ENCODE results near the gene SLC27A5. TPM values are rescaled to one million over a fixed set of nuclear protein-coding genes. Genes with fewer than 3 reads are reported as not detected.

Gene SLC27A5
- total RNA-seq, 1 donor from 2014 or later = not detected

DNA sequence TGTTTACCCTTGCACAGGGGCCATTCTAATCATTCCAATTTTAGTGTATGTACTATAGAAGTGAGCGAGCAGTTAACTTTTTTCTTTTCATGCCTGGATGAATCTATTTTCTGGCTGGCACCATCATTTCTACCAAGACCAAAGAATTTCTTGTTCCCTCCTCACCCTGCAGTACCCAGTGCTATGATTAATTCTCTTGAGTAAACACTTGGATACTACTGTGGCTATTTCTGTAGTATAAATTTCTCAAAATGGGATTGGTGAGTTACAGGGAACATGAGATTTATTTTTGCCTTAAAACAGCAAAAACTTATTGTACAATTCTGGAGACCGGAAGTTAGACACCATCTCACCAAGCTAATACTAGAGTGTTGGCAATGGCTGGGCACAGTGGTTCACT lies 28.0 kb downstream of the SLC27A5 start:
- H3K27me3 ChIP-seq = no peaks in the 10 kb centered on the region
- intact Hi-C loops (cut with DNase I) = no loop called here
- peaks cover 20 to 24% of the 10 kb centered on the region in 2 donors for H3K36me3 ChIP-seq
- peak overlapping the region; percentile 62 to 77 for H3K27ac ChIP-seq
- peaks cover 4 to 12% of the 10 kb centered on the region in 2 donors for H3K4me1 ChIP-seq
- H3K9me3 ChIP-seq = no peaks in the 10 kb centered on the region
- DNase-seq (ENCODE audit: low spot score in 2 of 2) = no peak
- no peak overlapping the region for H3K4me3 ChIP-seq
- TF ChIP-seq, protein P1, sequence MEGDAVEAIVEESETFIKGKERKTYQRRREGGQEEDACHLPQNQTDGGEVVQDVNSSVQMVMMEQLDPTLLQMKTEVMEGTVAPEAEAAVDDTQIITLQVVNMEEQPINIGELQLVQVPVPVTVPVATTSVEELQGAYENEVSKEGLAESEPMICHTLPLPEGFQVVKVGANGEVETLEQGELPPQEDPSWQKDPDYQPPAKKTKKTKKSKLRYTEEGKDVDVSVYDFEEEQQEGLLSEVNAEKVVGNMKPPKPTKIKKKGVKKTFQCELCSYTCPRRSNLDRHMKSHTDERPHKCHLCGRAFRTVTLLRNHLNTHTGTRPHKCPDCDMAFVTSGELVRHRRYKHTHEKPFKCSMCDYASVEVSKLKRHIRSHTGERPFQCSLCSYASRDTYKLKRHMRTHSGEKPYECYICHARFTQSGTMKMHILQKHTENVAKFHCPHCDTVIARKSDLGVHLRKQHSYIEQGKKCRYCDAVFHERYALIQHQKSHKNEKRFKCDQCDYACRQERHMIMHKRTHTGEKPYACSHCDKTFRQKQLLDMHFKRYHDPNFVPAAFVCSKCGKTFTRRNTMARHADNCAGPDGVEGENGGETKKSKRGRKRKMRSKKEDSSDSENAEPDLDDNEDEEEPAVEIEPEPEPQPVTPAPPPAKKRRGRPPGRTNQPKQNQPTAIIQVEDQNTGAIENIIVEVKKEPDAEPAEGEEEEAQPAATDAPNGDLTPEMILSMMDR (IDR thresholded peaks at IDR 0.05) = no peak

- Histone ChIP-seq H3K36me3 (peaks cover 21 to 24% of the 10 kb centered on the region in 2 donors), H3K27ac (peak overlapping the region in 1 of 2 donors; percentile 32), H3K4me3 (no peak overlapping the region), H3K9me3 (no peaks in the 10 kb centered on the region), H3K27me3 (no peaks in the 10 kb centered on the region), H3K4me1 (peaks cover 4 to 12% of the 10 kb centered on the region in 2 donors)
- intact Hi-C loops (cut with DNase I) = no loop called here
- no peak for DNase-seq (ENCODE audit: low spot score in 2 of 2)
- TF ChIP-seq, protein P1 (IDR thresholded peaks at IDR 0.05) = no peak
Measured at GRCh38 chr19:58482372-58482771, 29.4 kb downstream of the SLC27A5 start.

DNA sequence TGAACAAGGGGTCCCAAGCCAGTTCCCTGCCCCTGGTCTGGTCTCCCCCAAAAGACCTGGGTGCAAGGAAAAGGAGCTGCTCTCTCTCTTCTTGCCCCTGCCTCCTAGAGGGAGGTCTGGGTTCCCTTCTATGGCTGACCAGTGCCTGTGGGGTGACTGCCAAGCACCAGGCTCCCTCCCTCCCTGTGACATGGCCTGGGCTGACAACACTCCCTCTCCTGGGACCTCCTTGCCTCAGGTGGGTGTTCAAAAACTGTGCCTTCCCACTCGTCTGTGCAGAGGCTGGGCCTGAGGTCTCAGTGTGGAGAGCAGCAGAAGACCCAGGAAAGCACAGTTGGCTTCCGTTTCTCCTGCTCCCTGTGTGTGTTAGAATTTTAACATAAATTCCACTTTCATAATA lies 31.0 kb downstream of the SLC27A5 start:
- Histone ChIP-seq H3K9me3 (no peaks in the 10 kb centered on the region), H3K27ac (no peak overlapping the region), H3K4me1 (peaks cover 4 to 20% of the 10 kb centered on the region in 2 donors), H3K36me3 (peaks cover 21 to 24% of the 10 kb centered on the region in 2 donors), H3K27me3 (no peaks in the 10 kb centered on the region), H3K4me3 (no peak overlapping the region)
- intact Hi-C loops (cut with DNase I) = no loop called here
- no peak for DNase-seq (ENCODE audit: low spot score in 2 of 2)
- TF ChIP-seq, protein P1 (IDR thresholded peaks at IDR 0.05) = no peak

DNA sequence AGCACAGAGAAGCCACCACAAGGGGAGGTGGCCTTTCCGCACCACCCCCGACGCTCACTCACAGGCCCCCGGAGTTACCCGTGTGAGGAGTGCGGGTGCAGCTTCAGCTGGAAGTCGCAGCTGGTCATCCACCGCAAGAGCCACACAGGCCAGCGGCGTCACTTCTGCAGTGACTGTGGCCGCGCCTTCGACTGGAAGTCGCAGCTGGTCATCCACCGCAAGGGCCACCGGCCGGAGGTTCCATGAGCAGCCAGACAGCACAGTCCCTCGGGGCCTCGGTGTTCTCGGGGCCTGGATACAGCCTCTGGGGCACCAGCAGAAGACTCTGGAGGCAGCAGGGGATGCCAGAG lies 31.3 kb downstream of the SLC27A5 start:
- peaks cover 21 to 24% of the 10 kb centered on the region in 2 donors for H3K36me3 ChIP-seq
- peaks cover 4 to 20% of the 10 kb centered on the region in 2 donors for H3K4me1 ChIP-seq
- intact Hi-C loops (cut with DNase I) = no loop called here
- H3K4me3 ChIP-seq = no peak overlapping the region
- no peaks in the 10 kb centered on the region for H3K27me3 ChIP-seq
- H3K9me3 ChIP-seq = no peaks in the 10 kb centered on the region
- no peak overlapping the region for H3K27ac ChIP-seq
- TF ChIP-seq, protein P1 (IDR thresholded peaks at IDR 0.05) = no peak
- DNase-seq (ENCODE audit: low spot score in 2 of 2) = no peak

DNA sequence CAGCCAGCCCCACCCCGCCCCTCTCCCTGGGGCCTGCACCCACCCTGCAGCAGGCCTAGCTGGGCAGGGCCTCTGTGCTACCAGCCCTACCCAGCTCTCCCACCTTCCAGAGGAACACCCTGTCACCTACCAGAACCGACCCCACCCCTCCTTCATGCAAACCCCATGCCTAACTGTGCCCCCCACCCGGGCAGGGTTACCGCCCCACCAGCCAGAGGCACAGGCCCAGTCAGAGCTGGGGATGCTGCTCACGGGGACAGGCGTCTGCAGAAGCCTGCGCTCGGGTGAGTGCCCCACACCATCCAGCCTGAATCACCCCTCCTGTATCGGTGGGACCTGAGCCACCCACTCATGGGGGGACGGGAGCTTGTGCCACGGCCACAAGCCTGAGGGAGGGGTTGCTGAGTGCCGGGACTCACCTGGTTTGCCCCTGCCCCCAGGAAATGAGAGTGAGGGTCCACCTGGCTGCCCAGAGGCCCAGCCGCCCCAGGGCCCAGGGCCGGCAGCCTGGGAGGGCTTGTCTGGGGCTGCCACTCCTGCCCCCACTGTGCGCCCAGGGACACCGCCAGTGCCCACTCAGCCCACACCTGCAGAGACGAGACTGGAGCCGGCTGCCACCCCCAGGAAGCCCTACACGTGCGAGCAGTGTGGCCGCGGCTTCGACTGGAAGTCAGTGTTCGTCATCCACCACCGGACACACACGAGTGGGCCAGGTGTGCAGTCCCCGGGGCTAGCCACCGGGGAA lies 31.9 kb downstream of the SLC27A5 start:
- no peak overlapping the region for H3K4me3 ChIP-seq
- TF ChIP-seq, protein P1 (IDR thresholded peaks at IDR 0.05) = no peak
- H3K9me3 ChIP-seq = no peaks in the 10 kb centered on the region
- no peak for DNase-seq (ENCODE audit: low spot score in 2 of 2)
- H3K36me3 ChIP-seq = peaks cover 21 to 24% of the 10 kb centered on the region in 2 donors
- peaks cover 7 to 26% of the 10 kb centered on the region in 2 donors for H3K4me1 ChIP-seq
- no peak overlapping the region for H3K27ac ChIP-seq
- intact Hi-C loops (cut with DNase I) = no loop called here
- no peaks in the 10 kb centered on the region for H3K27me3 ChIP-seq
